ENCODE data around the gene SSX7.
"Not testable (repeated sequence)": the region's sequence is repeated elsewhere in the genome, so short reads cannot be mapped to it uniquely, and the experiment has no call there.

SSX7 gene, protein sequence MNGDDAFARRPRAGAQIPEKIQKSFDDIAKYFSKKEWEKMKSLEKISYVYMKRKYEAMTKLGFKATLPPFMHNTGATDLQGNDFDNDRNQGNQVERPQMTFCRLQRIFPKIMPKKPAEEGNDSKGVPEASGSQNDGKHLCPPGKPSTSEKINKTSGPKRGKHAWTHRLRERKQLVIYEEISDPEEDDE

DNA sequence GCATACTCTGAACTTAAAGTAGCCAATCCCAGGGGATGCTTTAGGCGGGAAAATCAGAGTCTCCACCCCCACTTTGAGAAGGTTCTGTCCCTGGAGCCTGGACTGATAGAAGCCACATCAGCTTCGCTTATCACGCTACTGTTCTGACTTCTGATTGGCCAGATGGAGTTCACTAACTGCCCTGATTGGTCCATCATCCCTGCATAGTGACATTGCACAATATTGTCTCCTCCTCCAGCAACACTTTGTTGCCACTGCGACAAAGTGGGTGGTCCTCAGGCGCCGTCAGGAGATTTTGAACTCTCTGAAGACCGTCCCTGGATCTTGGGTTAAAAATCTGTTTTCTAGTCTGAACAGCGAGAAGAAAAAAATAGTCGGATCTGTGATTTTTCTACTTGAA, at the start of gene SSX7:
SSX7 (minus strand) TSS at position 101 of the 400 bp plus-strand sequence. CDS start 1,428 bp downstream, outside the sequence.
- not testable (repeated sequence) for DNase-seq (ENCODE audit: low read depth in 2 of 2)

DNA sequence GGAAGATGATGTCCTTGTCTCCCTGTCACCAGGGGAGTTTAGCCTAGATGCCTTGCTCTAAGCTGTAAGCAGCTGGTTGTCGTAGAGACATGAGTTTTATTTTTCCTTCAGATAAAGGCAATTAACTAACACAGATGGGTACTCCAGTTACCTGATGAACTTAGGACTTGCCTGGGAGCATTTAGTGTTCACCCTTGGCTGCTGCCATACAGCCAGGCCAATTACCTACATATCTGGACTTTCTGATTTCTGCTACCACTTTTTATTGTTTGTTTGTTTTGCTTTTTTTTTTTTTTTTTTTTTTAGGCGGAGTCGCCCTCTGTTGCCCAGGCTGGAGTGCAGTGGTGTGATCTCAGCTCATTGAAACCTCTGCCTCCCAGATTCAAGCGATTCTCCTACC, 37.3 kb upstream of the SSX7 start:
- DNase-seq (ENCODE audit: low read depth in 2 of 2) = not testable (repeated sequence)

DNA sequence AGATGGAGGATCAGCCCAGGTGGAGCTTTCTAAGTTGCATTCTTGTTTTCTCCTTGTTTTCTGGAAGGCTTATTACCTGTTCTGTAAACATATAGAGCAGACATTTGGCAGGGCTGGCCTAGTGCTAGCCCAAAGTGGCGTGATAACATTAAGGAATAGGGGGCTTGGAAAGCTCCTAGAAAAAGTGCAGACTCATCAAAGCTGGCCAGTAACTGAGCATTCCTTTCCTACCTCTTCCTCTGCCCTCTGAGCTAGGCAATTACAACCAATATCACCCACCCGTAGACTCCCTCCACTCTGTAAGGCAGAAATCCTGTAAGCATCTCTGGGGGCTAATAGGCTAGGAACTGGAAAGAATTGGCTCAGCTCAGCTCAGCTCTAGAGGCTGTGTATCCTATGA, 7.5 kb upstream of the SSX7 start:
- DNase-seq (ENCODE audit: low read depth in 2 of 2) = not testable (repeated sequence)

DNA sequence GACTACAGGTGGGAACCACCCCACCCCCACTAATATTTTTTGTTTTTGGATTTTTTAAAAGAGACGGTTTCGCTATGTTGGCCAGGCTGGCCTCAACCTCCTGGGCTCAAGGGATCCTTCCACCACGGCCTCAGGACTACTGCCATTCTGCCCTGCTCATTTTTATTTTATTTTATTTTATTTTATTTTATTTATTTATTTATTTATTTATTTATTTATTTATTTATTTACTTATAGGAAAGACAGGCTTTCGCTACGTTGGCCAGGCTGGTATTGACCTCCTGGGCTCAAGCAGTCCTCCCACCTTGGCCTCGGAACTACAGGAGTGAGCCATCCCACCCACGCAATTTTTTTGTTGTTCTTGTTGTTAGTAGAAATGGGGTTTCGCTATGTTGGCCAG, 775 bp upstream of the SSX7 start:
- DNase-seq (ENCODE audit: low read depth in 2 of 2) = not testable (repeated sequence)

DNA sequence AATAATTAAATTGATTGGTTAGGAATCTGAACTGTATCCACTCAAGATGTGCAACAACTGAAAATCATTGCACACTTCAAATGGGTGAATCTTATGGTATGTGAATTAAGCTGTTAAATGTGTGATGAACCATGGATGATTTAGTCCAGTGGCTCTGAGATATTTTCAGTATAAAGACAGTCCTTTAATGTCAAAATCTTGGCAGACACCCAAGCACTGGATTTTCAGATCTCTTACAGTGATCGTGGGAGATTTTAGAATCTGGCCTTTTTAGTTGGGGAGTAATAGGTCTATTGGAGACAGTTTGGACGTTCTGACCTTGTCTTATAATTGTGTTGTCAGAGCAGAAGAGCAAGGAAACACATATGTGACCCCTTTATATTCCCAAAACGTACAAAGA, 4.0 kb downstream of the SSX7 start:
- DNase-seq (ENCODE audit: low read depth in 2 of 2) = not testable (repeated sequence)

DNA sequence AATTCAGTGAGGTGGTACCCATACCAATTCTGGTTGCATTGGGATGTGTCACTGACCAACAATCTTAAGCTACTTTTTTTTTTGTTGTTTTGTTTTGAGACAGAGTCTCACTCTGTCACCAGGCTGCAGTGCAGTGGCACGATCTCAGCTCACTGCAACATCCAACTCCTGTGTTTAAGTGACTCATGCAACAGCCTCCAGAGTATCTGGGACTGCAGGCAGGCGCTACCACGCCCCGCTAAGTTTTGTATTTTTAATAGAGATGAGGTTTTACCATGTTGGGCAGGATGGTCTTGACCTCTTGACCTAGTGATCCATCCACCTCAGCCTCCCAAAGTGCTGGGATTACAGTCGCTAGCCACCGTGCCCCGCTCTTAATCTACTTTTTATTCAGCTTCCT, 5.7 kb downstream of the SSX7 start:
- DNase-seq (ENCODE audit: low read depth in 2 of 2) = not testable (repeated sequence)

DNA sequence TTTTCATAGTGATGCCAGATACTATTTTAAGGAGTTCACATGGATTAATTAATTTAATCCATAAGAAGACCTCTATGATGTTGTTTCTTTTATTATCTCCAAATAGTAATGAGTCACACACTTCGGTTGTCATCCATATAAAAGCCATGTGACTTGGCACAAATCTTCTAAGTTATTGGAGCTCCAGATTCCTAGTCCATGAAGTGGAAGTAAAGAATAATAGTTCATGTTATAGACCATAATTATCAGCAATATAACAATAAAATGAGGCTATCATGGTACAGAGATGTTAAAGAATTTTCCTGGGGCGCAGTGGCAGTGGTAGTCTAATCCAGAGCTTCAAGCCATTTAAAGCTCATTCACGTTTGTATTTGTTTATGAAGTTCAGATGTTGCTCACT, 26.2 kb downstream of the SSX7 start:
- not testable (repeated sequence) for DNase-seq (ENCODE audit: low read depth in 2 of 2)

DNA sequence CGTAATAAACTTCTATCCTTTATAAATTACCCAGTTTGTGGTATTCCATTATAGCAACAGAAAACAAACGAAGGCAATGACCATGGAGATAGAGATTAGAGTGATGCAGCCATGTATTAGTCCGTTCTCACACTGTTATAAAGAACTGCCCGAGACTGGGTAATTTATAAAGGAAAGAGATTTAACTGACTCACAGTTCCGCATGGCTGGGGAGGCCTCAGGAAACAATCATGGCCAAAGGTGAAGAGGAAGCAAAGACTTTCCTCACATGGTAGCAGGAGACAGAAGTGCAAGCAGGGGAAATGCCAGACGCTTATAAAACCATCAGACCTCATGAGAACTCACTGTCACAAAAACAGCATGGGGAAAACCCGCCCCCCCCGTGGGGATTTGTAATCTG, 34.0 kb downstream of the SSX7 start:
- not testable (repeated sequence) for DNase-seq (ENCODE audit: low read depth in 2 of 2)

DNA sequence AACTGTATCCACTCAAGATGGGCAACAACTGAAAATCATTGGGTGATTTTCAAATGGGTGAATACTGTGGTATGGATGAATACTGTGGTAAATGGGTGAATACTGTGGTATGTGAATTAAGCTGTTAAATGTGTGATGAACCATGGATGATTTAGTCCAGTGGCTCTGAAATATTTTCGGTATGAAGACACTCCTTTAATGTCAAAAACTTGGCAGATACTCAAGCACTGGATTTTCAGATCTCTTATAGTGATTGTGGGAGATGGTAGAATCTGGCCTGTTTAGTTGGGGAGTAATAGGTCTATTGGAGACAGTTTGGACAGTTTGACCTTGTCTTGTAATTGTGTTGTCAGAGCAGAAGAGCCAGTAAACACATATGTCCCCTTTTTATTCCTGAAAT, 45.7 kb downstream of the SSX7 start:
- no peak for DNase-seq (ENCODE audit: low read depth in 2 of 2)

DNA sequence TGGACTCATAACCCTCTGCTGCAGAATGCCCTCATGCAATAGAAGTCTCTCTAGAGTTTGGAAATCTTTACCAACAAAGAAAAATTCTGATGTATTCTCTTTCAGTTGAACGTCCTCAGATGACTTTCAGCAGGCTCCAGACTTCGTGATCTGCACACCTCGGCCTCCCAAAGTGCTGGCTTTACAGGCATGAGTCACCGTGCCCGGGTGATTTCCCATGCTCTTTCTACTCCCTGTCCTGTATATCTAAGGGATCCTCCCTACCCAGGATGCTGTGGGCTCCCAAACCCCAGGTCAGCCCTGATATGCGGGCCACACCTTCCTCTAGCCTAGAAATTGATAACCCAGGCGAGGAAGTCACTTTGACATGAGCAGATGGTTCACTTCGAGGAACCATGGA, 51.5 kb downstream of the SSX7 start:
- not testable (repeated sequence) for DNase-seq (ENCODE audit: low read depth in 2 of 2)

DNA sequence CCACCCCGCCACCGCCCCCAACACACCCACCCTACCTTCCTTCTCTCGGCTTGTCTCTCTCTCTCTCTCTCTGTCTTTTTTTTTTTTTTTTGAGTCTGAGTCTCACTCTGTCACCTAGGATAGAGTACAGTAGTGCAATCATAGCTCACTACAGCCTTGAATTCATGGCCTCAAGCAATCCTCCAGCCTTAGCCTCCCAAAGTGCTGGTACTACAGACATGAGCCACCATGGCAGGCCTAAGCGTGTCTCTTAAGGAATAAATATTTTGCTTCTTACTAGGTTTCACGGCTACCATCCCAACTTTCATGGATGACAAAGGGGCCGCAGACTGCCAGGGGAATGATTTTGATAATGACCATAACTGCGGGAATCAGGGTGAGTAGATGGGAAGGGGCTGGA, 55.8 kb downstream of the SSX7 start:
- DNase-seq (ENCODE audit: low read depth in 2 of 2) = no peak

DNA sequence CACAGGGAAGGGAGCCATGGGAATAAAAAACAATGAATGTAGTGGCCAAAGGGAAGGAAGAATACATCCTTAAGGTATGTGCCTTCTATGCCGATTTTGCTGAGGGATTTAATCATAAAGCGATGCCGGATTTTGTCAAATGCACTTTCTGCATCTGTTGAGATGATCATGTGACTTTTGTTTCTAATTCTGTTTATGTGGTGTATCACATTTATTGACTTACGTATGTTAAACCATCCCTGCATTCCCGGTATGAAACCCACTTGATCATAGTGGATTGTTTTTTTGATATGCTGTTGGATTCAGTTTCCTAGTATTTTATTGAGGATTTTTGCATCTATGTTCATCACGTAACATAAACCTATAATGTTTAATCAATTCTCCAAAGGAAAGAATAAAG, 60.0 kb downstream of the SSX7 start:
- no peak for DNase-seq (ENCODE audit: low read depth in 2 of 2)
